ENCODE data around the gene ZDHHC11.
A peak's percentile ranks its signal among the peaks of the same experiment; 100 is the strongest.

- TF ChIP-seq CTCF (IDR thresholded peaks at IDR 0.05) (peak in 1 of 6 experiments; percentile 3), POLR2A (IDR thresholded peaks at IDR 0.05) (no peak)
These were observed 92.7 kb downstream of the ZDHHC11 start for GRCh38 chr5:757931-758697.

Measured in esophagus squamous epithelium (tissue), 4 donors.